Limb (tissue), 2 donors: ENCODE results near the gene GXYLT1.
"Not testable (repeated sequence)": the region's sequence is repeated elsewhere in the genome, so short reads cannot be mapped to it uniquely, and the experiment has no call there.

ENCODE experiments used
- DNase-seq, 2 donors: peaks; one replicate each; pipeline ENCODE4 v3.0.0-alpha.2; 2016; ENCODE audit errors: extremely low spot score in 2 of 2

Gene GXYLT1

GRCh38 chr12:42144408-42145196 lies at the start of gene GXYLT1:
Gene GXYLT1, minus strand, starts transcription at chr12:42144874. Its CDS starts 228 bp downstream, at chr12:42144646.
- peak; percentile 90 to 91 for DNase-seq

- DNase-seq: no peak
These were observed 48.0 kb upstream of the GXYLT1 start for GRCh38 chr12:42192686-42193085.

- DNase-seq: no peak
These were observed 47.6 kb upstream of the GXYLT1 start for GRCh38 chr12:42192258-42192657.

- DNase-seq: no peak
These were observed 45.7 kb upstream of the GXYLT1 start for GRCh38 chr12:42190376-42190775.

GRCh38 chr12:42188275-42188674 lies 43.6 kb upstream of the GXYLT1 start:
- DNase-seq: not testable (repeated sequence)

- no peak for DNase-seq
These were observed 43.1 kb upstream of the GXYLT1 start for GRCh38 chr12:42187799-42188198.

GRCh38 chr12:42186793-42187192 lies 42.1 kb upstream of the GXYLT1 start:
- no peak for DNase-seq

- DNase-seq: no peak
These were observed 37.7 kb upstream of the GXYLT1 start for GRCh38 chr12:42182394-42182793.

- no peak for DNase-seq
These were observed 36.4 kb upstream of the GXYLT1 start for GRCh38 chr12:42180990-42181596.

- DNase-seq: no peak
These were observed 33.4 kb upstream of the GXYLT1 start for GRCh38 chr12:42178101-42178500.

GRCh38 chr12:42174978-42175377 lies 30.3 kb upstream of the GXYLT1 start:
- DNase-seq: no peak

- no peak for DNase-seq
These were observed 29.4 kb upstream of the GXYLT1 start for GRCh38 chr12:42173961-42174521.

- no peak for DNase-seq
These were observed 28.0 kb upstream of the GXYLT1 start for GRCh38 chr12:42172441-42173210.

- DNase-seq: no peak
These were observed 23.0 kb upstream of the GXYLT1 start for GRCh38 chr12:42167711-42168110.

- no peak for DNase-seq
These were observed 21.8 kb upstream of the GXYLT1 start for GRCh38 chr12:42166501-42166900.

GRCh38 chr12:42163913-42164312 lies 19.2 kb upstream of the GXYLT1 start:
- no peak for DNase-seq

- no peak for DNase-seq
These were observed 18.3 kb upstream of the GXYLT1 start for GRCh38 chr12:42162965-42163364.

GRCh38 chr12:42162193-42162592 lies 17.5 kb upstream of the GXYLT1 start:
- DNase-seq: no peak

GRCh38 chr12:42161529-42161928 lies 16.9 kb upstream of the GXYLT1 start:
- DNase-seq: no peak

GRCh38 chr12:42156232-42156631 lies 11.6 kb upstream of the GXYLT1 start:
- DNase-seq: no peak

- peak in 1 of 2 donors; percentile 13 for DNase-seq
These were observed 1.0 kb upstream of the GXYLT1 start for GRCh38 chr12:42145552-42146215.
